ENCODE measurements around the gene DLX6. TPM values are rescaled to one million over a fixed set of nuclear protein-coding genes. Genes with fewer than 3 reads are reported as not detected.

DLX6 gene
- total RNA-seq, 1 donor from 2014 or later = 25.5 TPM

DNA sequence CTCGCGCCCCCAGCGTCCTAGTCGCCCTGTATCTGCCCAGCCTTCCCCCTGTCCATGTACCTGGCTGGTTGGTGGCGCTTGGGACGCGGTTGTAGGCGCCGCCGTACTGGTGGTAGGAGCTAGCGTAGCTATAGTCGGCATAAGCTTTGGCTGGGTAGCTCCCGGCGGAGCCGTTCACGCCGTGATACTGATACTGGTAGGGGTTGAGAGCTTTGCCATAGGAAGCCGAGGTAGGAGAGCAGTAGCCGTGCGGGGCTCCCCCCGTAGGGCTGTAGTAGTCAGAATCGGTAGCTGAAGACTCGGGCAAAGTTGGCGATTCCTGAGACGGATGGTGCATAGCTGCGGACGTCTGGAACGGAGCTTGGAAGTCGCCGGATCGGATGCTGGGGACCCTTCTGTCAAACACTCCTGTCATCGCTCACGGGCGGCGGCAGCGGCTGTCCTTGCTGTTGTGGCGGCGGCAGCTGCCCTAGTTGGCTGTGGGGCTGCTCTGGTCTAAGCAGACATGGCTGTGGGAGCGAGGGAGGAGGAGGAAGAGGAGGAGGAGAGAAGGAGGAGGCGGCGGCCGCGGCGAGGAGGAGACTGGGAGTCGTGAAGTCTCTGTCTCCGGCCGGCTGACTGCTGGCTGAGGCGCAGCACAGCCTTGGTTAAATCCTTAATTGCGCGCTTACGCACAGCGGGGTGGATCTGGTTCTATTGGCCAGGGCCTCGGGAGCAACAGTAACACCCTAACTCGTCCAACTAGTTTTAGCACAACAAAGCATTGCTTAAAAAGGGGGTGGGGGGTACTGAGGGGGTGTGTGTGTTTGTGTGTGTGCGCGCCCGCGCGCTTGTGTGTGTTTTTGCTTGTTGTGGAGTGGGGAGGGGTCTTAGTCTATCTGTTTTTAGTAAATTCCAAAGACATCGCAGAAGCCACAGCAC lies 19.1 kb downstream of the DLX6 start, which contains the start of gene DLX5:
DLX5 (minus strand) TSS at position 623 of the 921 bp plus-strand sequence; CDS start at position 415, 208 bp downstream.
- Mint-ChIP-seq H3K27me3 (peaks cover 87% of the 10 kb centered on the region), H3K9me3 (no peaks in the 10 kb centered on the region), H3K4me3 (peak within 1 kb of the TSS; percentile 99), H3K27ac (peak within 1 kb of the TSS; percentile 91), H3K36me3 (peaks cover 25% of the 10 kb centered on the region), H3K4me1 (ENCODE audit: unreplicated experiment) (peaks cover 37% of the 10 kb centered on the region)
- DNase-seq (ENCODE audit: extremely low spot score, unreplicated experiment) = no peak
- TF ChIP-seq, protein P1, sequence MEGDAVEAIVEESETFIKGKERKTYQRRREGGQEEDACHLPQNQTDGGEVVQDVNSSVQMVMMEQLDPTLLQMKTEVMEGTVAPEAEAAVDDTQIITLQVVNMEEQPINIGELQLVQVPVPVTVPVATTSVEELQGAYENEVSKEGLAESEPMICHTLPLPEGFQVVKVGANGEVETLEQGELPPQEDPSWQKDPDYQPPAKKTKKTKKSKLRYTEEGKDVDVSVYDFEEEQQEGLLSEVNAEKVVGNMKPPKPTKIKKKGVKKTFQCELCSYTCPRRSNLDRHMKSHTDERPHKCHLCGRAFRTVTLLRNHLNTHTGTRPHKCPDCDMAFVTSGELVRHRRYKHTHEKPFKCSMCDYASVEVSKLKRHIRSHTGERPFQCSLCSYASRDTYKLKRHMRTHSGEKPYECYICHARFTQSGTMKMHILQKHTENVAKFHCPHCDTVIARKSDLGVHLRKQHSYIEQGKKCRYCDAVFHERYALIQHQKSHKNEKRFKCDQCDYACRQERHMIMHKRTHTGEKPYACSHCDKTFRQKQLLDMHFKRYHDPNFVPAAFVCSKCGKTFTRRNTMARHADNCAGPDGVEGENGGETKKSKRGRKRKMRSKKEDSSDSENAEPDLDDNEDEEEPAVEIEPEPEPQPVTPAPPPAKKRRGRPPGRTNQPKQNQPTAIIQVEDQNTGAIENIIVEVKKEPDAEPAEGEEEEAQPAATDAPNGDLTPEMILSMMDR (conservative IDR thresholded peaks at IDR 0.05) = no peak

DNA sequence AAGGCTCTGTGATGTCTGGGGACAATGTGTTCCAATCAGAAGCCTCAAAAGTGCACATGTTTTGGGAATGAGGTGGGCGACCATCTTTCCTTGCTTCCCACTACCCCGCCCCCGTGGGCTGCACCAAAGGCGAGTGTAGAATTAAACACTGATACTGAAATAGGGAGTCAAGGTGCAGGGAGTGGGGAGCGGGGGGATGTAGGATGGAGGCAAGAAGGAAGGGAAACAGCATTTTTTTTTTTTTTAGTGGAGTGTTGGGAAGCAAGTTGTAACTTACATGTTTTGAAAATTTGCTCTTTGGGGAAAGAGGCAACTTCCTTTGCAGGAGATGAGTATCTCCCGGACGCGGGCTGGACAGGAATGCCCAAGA lies 19.8 kb downstream of the DLX6 start:
- Mint-ChIP-seq H3K27ac (peak overlapping the region; percentile 91), H3K27me3 (peaks cover 82% of the 10 kb centered on the region), H3K4me3 (peak overlapping the region; percentile 99), H3K36me3 (peaks cover 21% of the 10 kb centered on the region), H3K4me1 (ENCODE audit: unreplicated experiment) (peaks cover 35% of the 10 kb centered on the region), H3K9me3 (no peaks in the 10 kb centered on the region)
- DNase-seq (ENCODE audit: extremely low spot score, unreplicated experiment) = no peak
- TF ChIP-seq, protein P1 (conservative IDR thresholded peaks at IDR 0.05) = no peak

DNA sequence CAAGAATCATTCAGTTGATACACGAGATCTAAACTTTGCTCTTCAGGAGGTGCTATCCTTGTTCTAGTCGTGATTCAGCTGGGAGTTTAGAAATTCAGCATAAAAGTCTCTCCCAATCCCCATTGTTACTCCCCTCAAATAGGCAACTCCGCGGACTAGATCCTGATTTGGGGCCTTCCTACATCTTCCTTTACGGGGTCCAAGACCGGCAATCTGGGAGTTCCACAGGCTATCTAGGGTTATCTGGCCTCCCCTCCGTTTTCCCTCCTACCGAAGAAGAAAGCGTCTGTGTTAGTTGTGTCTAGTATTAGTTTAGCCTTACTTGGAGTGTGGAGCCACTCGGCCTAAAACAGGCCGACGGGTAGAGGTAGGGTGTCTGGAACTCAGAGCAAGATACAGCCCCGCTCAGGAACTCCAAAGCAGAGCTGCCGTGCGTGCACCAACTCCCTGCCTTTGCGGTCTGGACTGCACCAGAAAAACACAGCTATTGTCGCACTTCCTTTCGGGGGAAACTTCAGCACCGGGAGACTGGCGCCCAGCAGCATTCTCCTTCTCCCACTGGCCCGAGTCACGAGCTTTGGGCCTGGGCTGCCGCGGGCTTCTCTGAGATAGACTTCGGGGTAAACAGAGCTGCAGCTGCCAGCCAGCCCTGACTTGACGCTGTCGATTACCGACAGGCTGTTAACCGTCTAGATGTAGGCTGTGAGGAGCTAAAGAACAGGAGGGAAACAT lies 20.8 kb downstream of the DLX6 start:
- peaks cover 14% of the 10 kb centered on the region for H3K36me3 Mint-ChIP-seq
- no peaks in the 10 kb centered on the region for H3K9me3 Mint-ChIP-seq
- TF ChIP-seq, protein P1 (conservative IDR thresholded peaks at IDR 0.05) = no peak
- H3K4me1 Mint-ChIP-seq (ENCODE audit: unreplicated experiment) = peaks cover 30% of the 10 kb centered on the region
- H3K27me3 Mint-ChIP-seq = peaks cover 77% of the 10 kb centered on the region
- H3K27ac Mint-ChIP-seq = no peak overlapping the region
- H3K4me3 Mint-ChIP-seq = peak overlapping the region; percentile 99
- no peak for DNase-seq (ENCODE audit: extremely low spot score, unreplicated experiment)

DNA sequence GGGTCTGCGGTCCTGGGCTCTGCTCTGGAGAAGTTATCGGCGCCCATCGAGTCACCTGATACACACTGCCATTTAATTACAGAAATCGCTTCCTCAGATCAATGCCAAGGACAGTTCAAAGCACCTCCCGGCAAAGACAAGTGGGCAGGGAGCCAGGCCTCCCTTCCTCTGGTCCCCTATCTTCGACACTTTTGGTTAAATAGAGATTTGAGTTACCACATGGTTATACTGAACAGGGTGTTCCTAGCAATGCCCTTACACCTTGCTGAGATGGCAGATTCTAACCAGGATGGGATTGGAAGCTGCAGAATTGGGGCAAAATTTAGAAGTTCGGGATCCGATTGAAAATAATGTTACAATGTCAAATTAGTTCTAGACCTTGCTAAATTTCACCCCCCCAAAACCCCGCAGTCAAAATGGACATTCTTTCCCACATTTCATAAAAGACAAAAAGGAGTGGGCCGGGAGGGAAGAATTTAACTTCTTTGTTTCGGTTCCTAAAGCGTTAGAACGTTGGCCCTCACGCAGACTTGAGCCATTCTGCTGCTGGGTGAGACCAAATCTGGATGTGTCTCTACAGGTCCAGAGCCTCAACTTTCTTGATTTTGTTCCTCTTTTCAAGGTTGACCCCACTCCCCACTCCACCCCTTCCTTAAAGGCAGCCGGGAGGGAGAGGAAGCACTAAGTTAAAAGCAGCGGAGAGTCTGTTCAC lies 21.5 kb downstream of the DLX6 start:
- H3K4me1 Mint-ChIP-seq (ENCODE audit: unreplicated experiment) = peaks cover 28% of the 10 kb centered on the region
- H3K36me3 Mint-ChIP-seq = peaks cover 12% of the 10 kb centered on the region
- DNase-seq (ENCODE audit: extremely low spot score, unreplicated experiment) = no peak
- peak overlapping the region; percentile 99 for H3K4me3 Mint-ChIP-seq
- H3K27me3 Mint-ChIP-seq = peaks cover 78% of the 10 kb centered on the region
- H3K9me3 Mint-ChIP-seq = no peaks in the 10 kb centered on the region
- no peak overlapping the region for H3K27ac Mint-ChIP-seq
- TF ChIP-seq, protein P1 (conservative IDR thresholded peaks at IDR 0.05) = no peak
